DLD1 (cell line): Measurements from ENCODE around the gene ACOX1.
"Not testable (repeated sequence)": the region's sequence is repeated elsewhere in the genome, so short reads cannot be mapped to it uniquely, and the experiment has no call there.

Experiments
- in situ Hi-C: cut with HindIII; loops from 2 replicates; pipeline ENCODE4 v1.10.0; 2017; ENCODE audit warnings: low sequenced_read_pairs

Gene ACOX1

DNA sequence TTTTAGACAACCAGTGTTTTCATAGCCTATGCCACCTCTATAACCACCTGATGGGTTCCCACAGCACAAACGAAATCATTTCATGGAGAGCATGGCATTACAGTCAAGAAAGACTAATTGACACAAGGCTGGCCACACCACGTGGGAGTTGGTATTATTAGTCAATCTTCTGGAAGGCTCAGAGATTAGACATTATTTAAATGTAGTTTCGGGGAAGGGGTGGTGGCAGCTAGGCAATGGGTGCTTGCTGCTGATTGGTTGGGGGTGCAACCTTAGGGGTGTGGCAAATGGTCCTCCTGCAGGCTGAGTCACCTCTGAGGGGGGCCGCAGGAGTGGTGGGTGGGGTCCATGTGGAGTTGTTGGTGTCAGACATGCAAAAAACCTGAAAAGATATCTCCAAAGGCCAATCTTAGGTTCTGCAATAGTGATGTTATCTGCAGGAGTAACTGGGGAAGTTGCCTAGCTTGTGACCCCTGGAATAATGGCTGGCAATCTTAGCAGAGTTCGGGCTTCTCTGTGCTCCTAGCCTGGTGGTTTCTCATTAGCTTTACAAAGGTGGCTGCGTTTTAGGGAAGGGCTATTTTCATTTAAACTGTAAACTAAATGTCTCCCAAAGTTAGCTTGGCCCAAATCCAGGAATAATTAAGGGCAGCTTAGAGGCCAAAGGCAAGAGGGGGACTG, 4.7 kb upstream of the ACOX1 start:
- in situ Hi-C loops = no loop called here

DNA sequence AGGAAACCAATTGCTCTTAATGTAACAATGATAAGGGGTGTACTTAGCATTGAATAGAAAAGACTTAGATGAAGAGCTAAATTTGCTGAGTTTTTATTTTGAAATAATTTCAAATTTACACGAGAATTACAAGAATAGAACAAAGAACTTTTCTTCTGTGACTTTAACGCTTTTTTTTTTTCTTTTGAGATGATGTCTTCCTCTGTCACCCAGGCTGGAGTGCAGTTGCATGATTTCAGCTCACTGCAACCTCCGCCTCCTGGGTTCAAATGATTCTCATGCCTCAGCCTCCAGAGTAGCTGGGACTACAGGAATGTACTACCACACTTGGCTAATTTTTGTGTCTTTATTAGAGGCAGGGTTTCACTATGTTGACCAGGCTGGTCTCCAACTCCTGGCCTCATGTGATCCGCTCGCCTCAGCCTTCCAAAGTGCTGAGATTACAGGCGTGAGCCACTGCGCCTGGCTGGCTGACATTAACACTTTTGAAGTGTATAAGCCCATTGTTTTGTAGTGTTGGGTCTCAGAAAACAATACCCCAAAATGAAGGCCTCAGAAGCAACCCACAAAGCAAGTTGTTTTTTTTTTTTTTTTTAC, 2.2 kb upstream of the ACOX1 start:
- in situ Hi-C loops = no loop called here

DNA sequence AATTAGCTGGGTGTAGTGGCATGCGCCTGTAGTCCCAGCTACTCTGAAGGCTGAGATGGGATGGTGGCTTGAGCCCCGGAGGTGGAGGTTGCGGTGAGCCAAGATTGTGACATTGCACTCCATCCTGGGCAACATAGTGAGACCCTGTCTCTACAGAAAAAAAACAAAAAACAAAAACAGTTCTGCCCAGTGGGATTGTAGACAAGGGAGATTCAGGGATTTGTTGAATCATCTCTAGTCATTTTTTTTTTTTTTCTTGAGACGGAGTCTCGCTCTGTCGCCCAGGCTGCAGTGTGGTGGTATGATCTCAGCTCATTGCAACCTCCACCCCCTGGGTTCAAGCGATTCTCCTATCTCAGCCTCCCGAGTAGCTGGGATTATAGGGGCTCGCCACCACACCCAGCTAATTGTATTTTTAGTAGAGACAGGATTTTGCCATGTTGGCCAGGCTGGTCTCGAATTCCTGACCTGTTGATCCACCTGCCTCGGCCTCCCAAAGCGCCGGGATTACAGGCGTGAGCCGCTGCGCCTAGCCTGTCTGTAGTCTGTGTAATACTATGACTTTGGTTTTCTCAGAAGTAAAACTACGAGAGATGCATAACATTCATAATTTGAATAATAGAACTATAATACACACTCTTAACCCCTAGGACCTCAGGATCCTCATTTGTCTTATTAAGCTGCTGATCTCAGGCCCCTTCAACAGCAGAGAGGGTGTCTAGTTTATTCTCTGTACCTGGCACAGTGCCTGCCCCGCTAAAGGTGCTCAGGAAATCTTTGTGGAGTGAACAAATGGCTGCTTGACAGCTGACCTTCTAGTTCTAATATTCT, 1.4 kb upstream of the ACOX1 start:
- in situ Hi-C loops = no loop called here

DNA sequence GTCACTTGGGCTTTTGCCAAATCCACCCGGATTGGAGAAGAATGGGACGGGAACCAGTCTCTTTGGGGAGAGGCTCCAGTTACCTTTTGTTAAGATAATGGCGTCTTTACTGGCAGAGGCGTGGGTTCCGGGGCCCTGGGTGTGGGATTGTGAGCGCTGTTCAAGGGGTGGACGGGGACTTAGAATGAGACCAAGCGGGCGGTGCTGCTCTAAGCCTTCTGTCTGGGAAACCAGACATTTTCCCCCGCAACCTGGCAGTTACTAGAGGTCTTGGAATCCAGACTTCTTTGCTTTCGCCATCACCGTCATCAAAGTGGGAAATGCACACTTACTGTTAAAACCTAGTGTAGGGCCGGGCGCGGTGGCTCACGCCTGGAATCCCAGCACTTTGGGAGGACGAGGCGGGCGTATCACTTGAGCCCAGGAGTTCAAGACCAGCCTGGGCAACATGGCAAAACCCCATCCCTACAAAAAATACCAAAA, 780 bp upstream of the ACOX1 start:
- in situ Hi-C loops = no loop called here

DNA sequence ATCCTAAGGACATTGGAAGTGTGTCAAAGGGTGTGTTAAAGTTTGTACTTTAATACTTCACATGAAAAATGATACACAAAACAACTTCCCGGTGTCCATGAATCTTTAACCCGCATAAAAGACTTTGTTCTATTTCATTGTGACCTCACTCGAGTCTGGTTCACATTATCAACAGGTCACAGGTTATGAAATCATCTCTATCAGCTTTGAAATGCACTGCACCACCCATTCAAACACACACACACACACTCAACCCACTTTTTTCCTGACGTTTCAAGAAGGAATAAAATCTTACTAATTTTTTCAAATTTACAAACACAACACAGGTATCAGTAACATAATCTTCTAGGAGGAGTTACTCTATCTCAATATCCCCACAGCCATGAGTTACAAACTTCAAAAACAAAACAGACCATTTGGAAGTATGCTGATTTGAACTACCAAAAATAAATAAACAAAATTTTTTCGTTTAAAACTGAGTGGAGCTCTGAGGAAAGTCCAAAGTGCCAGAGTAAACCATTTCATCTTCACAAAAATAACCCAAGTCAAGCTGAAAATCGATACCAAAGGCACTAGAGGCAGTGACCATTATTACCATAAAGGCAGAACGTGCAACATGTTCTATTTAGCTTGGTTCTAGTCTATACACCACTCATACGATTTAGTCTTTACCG, 2.7 kb downstream of the ACOX1 start:
- in situ Hi-C loops = no loop called here

DNA sequence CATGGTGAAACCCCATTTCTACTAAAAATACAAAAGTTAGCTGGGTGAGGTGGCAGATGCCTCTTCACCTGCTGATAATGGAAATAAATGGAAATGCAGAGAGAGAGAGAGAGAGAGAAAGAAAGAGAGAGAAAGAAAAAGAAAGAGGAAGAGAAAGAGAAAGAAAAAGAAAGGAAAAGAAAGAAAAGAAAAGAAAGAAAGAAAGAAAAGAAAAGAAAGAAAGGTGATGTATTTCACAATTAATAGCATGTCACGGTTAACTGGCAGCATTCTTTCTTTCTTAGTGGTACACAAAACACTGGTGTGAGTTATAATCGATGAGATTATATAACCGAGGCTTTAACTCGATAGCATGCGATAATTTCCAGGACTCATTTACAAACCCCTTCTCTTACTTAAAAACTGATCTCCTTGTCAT, 3.2 kb downstream of the ACOX1 start:
- in situ Hi-C loops = no loop called here

DNA sequence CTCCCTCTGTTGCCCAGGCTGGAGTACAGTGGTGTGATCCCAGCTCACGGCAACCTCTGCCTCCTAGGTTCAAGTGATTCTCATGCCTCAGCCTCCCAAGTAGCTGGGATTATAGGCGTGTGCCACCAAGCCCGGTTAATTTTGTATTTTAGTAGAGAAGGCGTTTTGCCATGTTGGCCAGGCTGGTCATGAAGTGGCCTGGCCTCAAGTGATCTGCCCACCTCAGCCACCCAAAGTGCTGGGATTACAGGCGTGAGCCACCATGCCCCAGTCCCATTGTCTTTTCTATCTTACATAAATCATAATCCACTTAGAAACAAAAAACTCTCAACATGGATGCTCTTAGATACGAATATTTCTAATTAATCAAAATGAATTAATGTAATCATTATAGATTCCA, 3.8 kb downstream of the ACOX1 start:
- in situ Hi-C loops = not testable (repeated sequence)

DNA sequence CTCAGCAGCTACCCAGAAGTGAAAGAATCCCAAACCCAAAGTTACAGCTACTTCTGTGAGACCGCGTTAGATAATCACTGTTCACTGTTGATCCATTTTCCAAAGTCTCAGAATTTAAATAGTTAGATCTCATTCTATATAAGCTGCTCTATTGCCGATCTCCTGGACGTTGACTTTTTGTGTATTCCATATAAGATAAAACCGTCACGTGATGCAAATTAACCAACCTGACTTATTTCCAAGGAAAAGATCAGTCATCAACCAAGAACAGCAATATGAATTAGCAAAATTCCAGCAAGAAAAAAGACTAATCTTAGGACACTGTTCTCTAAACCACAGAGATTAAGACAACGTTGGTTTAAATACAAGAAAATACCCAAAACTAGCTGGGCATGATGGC, 8.3 kb downstream of the ACOX1 start:
- in situ Hi-C loops = no loop called here

DNA sequence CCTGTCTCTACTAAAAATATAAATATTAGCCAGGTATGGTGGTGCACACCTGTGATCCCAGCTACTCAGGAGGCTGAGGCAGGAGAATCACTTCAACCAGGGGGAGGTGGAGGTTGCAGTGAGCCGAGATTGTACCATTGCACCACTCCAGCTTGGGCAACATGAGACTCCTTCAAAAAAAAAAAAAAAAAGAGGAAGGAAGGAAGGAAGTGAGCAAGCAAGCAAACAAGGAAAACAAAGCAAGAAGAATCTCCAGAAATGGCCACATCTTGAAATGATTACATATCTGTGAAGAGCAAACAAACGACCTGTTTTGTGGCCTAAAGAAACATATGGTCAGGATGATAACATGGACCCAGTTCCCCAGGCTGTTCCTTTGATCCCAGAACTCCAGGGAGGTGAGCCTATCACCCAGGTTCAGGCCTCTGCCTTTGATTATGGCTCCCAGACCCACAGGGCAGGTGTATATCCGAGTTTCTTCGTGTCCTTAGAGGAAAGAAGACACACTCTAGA, 8.9 kb downstream of the ACOX1 start:
- in situ Hi-C loops = no loop called here

DNA sequence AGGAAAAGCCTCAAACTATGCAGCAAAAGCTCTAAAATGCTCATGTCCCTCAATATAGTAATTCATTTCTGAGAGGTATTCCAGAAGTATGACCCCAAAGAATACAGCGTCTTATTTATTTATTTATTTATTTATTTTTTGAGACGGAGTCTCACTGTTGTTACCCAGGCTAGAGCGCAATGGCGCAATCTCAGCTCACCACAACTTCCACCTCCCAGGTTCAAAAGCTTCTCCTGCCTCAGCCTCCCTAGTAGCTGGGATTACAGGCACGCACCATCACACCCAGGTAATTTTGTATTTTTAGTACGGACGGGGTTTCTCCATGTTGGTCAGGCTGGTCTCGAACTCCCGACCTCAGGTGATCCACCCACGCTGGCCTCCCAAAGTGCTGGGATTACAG, 9.9 kb downstream of the ACOX1 start:
- in situ Hi-C loops = not testable (repeated sequence)

DNA sequence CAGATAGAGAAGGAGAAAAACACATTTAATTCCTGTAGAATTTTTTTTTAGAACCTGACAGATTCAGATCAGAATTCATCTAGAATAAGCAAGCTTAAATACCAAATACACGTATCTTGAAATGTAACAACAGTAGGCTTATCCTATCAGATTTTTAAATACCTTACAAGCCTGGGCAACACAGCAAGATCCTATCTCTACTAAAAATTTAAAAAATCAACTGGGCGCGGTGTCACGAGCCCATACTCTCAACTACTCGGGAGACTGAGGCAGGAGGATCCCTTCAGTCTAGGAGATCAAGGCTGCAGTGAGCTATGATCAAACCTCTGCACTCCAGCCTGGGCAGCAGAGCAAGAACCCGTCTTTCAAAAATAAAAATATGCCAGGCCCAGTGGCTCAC, 13.5 kb downstream of the ACOX1 start:
- in situ Hi-C loops = no loop called here

DNA sequence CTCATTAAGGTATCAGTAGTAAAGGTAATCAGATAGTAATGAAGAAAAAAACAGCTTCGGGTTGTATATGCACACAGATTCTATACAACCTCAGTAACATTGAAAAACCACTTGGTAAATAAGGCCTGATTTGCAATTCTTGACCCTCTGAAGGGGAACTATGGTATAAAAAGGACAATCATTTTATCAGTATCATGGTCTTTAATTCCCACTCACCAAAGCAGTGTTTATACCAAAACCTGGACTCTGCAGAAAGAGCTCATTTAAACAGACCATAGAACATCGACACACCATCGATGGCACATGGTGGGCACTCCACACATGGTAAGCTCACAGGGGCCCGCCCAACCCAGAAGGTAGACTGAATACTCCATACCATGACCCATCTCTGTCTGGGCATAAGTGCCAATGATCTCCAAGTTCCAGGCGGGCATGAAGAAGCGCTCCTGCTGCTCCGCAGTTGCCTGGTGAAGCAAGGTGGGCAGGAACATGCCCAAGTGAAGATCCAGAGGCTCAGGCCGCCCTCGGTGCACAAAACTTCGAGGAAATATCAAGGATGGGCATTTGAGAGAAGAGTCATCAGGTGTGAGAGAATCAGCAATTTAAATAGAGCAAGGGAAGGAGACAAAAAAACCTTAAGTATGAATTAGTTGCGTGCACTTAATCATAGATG, 19.0 kb downstream of the ACOX1 start:
- in situ Hi-C loops = no loop called here

DNA sequence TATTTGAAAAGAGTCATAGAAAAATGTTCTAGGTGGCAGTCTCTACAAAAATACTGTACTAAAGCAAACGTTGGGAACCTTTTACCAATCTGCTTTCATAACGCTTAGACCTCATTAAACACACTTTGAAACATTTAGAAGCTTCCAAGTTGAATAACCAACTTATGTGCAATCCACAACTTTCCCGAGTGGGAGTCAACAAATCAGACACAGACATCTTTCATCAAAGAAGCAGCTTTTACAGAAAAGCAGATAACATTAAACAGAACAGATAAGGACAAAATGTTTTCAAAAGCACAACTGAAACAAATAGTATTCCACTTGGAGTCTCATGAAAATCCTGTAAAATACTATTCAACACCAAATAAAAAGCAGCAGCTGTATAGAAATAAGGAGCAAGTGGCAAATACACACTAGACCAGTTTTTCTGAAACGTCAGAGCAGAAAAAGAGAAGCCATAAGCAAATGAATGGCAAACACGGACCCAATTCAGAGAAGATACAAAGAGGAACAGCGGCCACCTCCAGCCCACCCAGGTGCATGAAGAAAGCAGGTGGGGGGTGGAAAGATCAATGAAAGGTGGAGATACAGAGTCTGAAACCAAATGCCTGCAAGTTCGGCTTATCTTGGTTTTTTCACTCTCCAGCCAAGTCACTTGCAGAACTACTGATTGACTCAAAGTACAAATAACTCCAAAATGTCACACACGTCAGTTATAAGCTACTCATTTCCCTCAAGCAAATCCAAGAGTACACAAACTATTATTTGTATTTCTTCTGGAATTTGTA, 19.7 kb downstream of the ACOX1 start:
- in situ Hi-C loops = no loop called here

DNA sequence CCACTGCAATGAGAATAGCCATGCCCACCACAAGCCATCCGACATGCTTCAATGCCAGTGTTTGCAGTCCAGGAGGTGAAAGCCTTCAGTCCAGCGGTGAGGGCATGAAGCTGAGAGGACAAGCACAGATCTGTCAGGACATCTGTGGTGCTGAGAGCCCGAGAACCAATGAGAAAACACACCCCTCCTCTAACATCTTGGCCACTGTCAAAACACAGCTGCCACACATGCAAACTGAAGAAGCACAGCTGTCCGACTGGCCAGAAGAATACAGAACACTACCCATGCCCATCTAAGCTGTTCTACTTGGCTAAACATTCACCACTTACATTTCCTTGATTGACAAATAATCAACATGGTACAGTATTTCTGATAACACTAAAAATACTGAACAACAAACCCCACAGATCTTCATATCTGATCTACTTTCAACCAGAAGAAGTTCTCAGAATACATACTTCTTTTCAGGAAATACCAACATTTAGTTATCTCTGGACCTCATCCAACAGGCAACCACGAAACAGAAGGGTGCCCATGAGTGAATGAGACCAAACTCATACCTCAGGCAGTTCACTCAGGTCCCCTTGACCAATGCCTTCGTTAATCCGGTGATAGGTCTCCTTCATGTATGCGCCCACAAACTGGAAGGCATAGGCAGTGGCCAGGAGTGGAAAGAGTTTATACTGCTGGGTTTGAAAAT, 28.0 kb downstream of the ACOX1 start:
- in situ Hi-C loops = no loop called here

DNA sequence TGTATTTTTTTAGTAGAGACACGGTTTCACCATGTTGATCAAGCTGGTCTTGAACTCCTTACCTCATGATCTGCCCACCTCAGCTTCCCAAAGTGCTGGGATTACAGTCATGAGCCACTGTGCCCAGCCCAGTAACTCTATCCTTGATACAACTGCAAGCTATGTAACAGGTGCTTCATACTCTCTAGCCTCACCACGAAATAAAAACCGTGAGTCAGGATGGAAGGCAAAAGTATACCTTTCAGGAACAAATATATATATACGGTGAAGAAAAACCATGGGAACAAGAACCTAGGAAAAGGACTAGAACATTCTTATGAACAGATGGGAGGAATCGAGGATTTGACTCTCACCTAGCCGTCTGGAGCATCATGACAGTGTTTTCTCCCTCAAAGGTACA, 28.5 kb downstream of the ACOX1 start:
- in situ Hi-C loops = no loop called here

DNA sequence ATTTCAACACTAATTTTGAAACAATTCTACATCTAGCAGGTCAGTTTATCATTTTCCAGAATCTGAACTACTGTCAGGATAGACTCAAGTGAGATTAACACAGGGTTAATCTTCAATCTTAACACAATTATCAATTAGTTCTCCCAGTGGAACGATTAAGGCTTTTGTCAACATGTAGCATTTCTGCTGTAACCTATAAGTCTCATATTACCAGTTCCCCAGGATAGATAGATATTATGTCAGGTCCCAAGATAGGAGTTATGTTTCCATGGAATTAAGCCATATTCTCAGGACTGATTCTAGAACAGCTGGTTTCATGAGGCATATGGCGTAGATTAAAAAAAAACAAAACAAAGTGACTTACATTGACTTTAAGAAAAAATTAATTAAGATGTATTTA, 33.8 kb downstream of the ACOX1 start:
- in situ Hi-C loops = no loop called here

DNA sequence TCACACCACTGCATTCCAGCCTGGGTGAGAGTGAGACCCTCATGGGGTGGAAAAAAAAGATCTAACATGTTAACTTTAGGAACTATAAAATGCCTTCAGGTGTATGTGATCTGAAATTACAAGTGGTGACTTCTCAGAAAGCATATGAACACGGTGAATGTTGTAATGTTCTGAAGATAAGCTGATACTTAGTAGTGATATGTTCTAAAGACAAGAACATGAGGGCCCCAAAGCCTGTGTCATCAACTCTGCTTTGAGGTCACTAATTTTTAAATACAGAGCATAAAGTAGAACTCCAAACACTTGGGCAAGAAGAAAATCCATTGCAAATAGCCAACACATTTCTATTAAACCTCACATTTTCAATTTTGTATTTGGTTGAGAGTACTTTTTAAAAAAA, 35.5 kb downstream of the ACOX1 start:
- in situ Hi-C loops = no loop called here

DNA sequence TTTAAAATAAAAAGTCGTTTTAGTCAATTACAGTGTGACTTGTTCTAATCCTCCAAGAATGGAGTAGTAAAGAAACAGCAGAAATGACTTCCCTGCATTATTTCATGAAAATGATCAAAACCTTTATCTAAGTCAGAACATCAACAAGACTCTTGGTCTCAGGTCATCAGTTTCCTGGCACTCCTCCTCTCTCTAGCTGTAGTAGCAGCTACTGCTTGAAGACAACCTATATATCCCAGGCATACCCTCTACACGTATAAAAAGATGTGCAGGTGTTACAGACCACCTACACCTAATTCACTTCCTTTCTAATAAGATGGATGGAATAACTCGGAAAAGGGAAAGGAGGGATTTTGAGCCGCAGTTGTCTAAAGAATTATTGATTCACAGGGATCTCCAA, 36.5 kb downstream of the ACOX1 start:
- in situ Hi-C loops = no loop called here

DNA sequence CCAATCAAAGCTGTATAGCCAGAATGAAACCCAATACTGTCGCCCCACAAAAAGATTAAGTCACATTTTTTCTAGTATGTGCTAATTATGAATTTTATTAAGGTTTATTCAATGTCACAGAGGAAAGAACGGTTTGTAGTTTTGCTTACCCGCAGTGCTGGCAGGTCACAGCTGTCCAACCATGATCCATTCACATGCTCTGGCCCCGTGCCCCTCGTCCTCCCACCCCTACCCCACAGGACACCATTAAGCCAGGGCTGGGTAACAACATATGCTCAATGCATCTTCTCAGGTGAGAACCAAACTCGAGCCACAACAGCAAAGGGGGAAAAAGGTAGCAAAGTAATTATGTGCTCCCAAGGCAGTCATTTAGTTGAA, 37.5 kb downstream of the ACOX1 start:
- in situ Hi-C loops = no loop called here
